ENCODE measurements around the gene CFAP54.

The CFAP54 gene

GRCh38 chr12:96522690-96523089 is 33.3 kb downstream of the CFAP54 start:
- Histone ChIP-seq H3K4me1 (ENCODE audit: control insufficient read depth, low read length) (no peaks in the 10 kb centered on the region), H3K4me2 (ENCODE audit: low read length) (no peak overlapping the region), H3K79me2 (ENCODE audit: control insufficient read depth, low read length) (no peaks in the 10 kb centered on the region), H3F3A (ENCODE audit: control insufficient read depth, insufficient read depth) (no peaks in the 10 kb centered on the region), H3K27me3 (ENCODE audit: control insufficient read depth, low read length) (no peaks in the 10 kb centered on the region), H3K9me2 (replicated peaks; ENCODE audit: control insufficient read depth, low read length) (no peaks in the 10 kb centered on the region), H3K9me3 (ENCODE audit: control insufficient read depth, insufficient read depth, low read length) (no peaks in the 10 kb centered on the region), H3K27ac (ENCODE audit: low read depth, low read length) (no peak overlapping the region), H3K4me3 (ENCODE audit: low read length) (no peak overlapping the region), H4K20me1 (ENCODE audit: control insufficient read depth, insufficient read depth, low read depth, low read length) (no peaks in the 10 kb centered on the region), H3K36me3 (ENCODE audit: control insufficient read depth, low read length) (no peaks in the 10 kb centered on the region)
- no peak for TF ChIP-seq EZH2phosphoT487 (IDR thresholded peaks at IDR 0.05; ENCODE audit: borderline replicate concordance, low read length)
- no peak for TF ChIP-seq CTCF (IDR thresholded peaks at IDR 0.05; ENCODE audit: low read depth, low read length, poor library complexity, severe bottlenecking)

- Histone ChIP-seq H3K9me2 (replicated peaks; ENCODE audit: control insufficient read depth, low read length) (no peaks in the 10 kb centered on the region), H3K9me3 (ENCODE audit: control insufficient read depth, insufficient read depth, low read length) (no peaks in the 10 kb centered on the region), H3F3A (ENCODE audit: control insufficient read depth, insufficient read depth) (no peaks in the 10 kb centered on the region), H3K27ac (ENCODE audit: low read depth, low read length) (no peak overlapping the region), H3K4me3 (ENCODE audit: low read length) (no peak overlapping the region), H3K79me2 (ENCODE audit: control insufficient read depth, low read length) (no peaks in the 10 kb centered on the region), H3K4me1 (ENCODE audit: control insufficient read depth, low read length) (no peaks in the 10 kb centered on the region), H3K4me2 (ENCODE audit: low read length) (no peak overlapping the region), H4K20me1 (ENCODE audit: control insufficient read depth, insufficient read depth, low read depth, low read length) (no peaks in the 10 kb centered on the region), H3K27me3 (ENCODE audit: control insufficient read depth, low read length) (no peaks in the 10 kb centered on the region; the same call in 1 of the 2 replicates), H3K36me3 (ENCODE audit: control insufficient read depth, low read length) (no peaks in the 10 kb centered on the region)
- TF ChIP-seq CTCF (IDR thresholded peaks at IDR 0.05; ENCODE audit: low read depth, low read length, poor library complexity, severe bottlenecking) (no peak), EZH2phosphoT487 (IDR thresholded peaks at IDR 0.05; ENCODE audit: borderline replicate concordance, low read length) (no peak)
Measured at GRCh38 chr12:96526110-96526509, 36.7 kb downstream of the CFAP54 start.

- no peak for TF ChIP-seq CTCF (IDR thresholded peaks at IDR 0.05; ENCODE audit: low read depth, low read length, poor library complexity, severe bottlenecking)
- TF ChIP-seq EZH2phosphoT487 (IDR thresholded peaks at IDR 0.05; ENCODE audit: borderline replicate concordance, low read length): no peak
- no peaks in the 10 kb centered on the region for H3K36me3 ChIP-seq (ENCODE audit: control insufficient read depth, low read length)
Measured at GRCh38 chr12:96529912-96530311, 40.5 kb downstream of the CFAP54 start.

More at GRCh38 chr12:96529912-96530311, 40.5 kb downstream of the CFAP54 start:
- no peak overlapping the region for H3K4me2 ChIP-seq (ENCODE audit: low read length)
- no peak overlapping the region for H3K4me3 ChIP-seq (ENCODE audit: low read length)
- H4K20me1 ChIP-seq (ENCODE audit: control insufficient read depth, insufficient read depth, low read depth, low read length): no peaks in the 10 kb centered on the region
- no peak overlapping the region for H3K27ac ChIP-seq (ENCODE audit: low read depth, low read length)
- no peaks in the 10 kb centered on the region for H3K9me2 ChIP-seq (replicated peaks; ENCODE audit: control insufficient read depth, low read length)
- H3F3A ChIP-seq (ENCODE audit: control insufficient read depth, insufficient read depth): no peaks in the 10 kb centered on the region
- no peaks in the 10 kb centered on the region for H3K9me3 ChIP-seq (ENCODE audit: control insufficient read depth, insufficient read depth, low read length)
- H3K4me1 ChIP-seq (ENCODE audit: control insufficient read depth, low read length): no peaks in the 10 kb centered on the region
- H3K79me2 ChIP-seq (ENCODE audit: control insufficient read depth, low read length): no peaks in the 10 kb centered on the region
- H3K27me3 ChIP-seq (ENCODE audit: control insufficient read depth, low read length): peaks cover 4% of the 10 kb centered on the region; the same call in 1 of the 2 replicates
